HG03064 (cell line): ENCODE data around the gene BMPER.

Experiments
- ATAC-seq: cut with Tn5 transposase; IDR thresholded peaks from one replicate; pipeline ENCODE4 v1.9.1; 2021; ENCODE audit warnings: low read depth; ENCODE audit not compliant: unreplicated experiment

BMPER gene

DNA sequence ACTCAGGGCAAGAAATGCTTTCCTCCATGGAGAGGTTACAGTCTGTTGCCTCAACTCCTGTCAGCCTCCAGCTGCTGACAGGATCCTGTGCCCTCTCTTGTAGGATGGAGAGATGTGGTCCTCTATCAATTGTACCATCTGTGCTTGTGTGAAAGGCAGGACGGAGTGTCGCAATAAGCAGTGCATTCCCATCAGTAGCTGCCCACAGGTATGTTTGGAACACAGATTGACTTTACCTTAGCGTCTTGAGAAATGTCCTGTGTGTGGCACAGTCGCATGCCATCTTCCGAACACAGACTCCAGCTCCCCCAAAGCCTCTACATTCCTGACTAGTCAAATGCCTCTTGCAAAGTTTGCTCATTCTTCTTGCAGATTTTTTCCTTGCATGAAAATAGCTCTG is 152.6 kb downstream of the BMPER start:
- ATAC-seq: no peak

DNA sequence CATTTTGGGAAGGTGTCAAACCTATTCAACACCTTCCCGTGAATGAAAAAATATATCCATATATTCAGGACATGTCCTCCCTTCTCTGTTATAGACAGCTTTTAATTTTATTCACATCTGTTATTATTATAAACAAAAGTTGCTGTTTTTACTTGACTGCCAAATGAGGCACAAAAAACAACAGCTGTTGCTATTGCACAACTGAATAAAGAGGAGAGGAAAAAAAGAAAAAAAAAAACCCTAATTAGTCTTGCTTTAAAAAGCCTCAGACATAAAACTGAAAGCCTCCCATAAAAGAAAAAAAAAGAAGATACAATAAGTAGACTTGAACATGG is 153.4 kb downstream of the BMPER start:
- ATAC-seq: no peak

DNA sequence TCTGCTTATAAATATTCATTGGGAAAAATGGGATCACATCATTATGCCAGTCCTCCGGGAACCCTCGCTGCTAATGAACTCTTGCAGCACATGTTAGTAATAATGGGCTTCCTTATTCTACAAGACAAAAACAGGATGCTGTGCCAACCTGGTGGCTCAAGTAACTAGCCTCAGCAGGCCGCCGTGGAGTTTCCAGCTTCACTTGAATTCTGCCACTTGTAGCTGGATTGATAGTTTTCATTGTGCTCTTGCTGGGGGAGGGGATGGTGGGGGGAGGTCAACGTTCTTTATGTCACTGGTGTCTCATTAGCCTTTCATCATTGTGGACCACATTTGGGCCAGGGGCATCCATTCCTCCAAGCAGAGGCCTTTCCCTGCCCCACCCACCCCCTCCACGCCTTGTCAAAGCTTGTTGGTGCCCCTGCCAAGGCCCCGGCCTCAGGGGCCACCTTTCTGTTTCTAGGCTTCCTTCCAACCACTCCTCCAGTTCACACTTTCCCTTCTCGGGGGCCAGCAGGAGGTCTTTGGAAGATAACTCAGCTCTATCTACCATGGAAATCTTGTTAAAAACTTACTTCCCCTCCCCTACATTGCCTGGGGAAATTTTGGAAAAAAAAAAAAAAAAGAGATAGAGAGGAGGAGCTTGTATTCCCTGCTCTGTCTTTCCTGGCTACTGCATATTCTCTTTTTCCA is 153.9 kb downstream of the BMPER start:
- ATAC-seq: no peak

DNA sequence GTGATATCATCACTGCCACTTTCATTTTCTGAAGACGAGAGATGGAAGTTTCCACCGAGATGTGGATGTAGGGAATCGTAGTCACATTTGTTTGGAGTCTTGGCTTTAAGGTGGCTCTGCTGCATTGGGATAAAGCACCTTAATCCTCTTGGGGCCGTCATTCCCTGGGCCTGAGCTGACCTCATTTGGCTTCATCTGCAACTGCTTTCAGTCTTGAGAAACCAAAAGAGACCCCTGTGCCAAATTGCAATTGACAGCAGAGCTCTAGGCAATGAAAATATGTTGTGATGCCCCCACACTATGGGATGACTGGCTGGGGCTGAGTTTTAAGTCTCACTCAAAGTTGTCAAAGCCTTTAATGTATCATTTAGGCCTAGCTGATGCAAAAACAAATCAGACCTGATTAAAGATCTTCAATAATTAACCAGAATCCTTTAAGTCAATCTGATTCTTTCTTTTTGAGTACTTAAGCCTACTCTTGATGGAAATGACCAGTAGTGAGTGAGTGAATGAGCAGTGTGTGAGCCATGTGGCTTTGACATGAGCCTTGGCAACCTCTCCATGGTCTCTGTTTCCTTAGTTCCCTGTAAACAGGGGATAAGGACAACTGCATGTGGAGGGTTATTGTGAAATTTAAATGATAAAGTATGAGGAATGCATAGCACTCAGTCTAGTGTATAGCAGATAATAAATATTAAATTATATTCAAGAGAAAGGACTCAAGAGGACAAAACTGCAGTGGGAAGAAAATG is 155.0 kb downstream of the BMPER start:
- no peak for ATAC-seq

DNA sequence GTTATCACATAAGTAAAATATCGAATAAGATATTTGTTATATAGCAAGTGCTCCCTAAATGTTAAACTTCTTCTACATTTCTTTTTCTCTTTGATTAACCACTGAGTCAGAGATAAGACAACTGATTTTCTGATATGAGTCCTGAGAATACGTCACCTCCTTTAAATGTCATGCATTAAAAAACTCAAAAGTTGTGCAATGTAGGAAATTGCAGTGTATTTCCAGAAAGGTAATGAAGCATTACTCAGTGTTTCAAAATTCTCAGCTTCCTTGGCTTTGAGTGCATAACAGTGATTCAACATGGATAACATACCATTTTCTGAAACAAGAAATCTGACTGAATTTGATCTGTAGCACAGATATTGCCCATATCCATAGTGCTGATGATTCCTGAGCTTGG is 155.8 kb downstream of the BMPER start:
- ATAC-seq: no peak

DNA sequence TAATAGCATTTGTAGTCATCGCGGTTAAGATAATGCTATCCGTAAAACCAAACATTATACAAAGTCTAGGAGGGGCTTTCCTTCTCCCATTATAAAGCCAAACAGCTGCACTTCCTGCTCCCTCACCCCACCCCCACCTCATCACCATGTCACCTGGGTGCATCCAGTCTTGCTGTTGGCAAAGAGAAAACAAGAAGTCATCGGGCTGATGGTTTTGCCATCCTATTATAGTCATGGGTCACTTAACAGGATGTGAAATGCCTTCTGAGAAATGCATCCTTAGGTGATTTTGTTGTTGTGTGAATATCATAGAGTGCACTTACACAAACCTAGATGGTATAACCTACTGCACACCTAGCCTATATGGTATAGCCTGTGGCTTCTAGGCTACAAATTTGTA is 157.0 kb downstream of the BMPER start:
- no peak for ATAC-seq

DNA sequence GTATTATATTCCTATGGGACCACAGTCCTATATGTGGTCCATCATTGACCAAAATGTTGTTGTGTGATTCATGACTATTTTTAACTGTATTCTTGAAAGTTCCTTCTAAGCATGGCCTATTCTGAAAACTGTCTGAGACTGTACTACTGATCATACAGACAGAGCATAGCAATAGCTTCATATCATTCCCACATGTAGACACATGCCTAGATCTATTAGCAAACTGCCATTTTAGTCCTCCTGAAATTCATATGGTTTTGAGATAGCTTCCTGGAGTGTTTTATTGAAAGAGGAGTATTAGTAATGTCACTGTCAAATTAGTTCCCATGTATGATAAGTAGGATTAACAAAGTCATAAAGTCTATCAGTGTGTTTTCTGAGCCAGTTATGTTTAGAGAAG is 157.5 kb downstream of the BMPER start:
- no peak for ATAC-seq

DNA sequence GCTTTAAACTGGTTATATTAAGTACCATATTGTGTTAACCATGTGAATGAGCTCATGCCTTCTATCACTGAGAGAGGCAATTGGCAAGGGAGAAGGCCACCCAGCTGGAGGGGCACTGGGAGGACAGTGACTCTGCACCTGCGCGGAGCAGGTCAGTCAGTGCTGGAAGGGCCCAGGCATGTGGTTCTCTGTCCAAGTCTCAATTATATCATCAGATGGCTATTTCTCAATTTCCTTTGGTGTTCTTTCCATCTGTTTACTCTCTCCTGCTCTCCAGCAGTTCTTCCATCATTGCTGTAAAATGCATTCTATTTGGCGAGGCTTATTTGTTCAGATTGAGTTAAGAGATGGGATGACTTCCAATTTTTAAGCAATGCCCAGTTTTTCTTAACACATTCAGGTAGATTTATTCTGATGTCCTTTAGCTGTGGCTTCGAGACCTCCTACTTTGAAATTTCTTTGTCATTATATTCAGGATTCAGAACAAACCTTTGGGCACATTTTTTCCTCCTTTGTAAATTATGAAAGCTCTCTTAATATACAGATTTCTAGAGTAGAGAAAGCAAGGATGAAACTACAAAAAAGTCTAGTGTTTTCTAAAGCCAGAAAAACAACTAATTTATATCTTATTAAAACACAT is 159.3 kb downstream of the BMPER start:
- ATAC-seq: no peak

DNA sequence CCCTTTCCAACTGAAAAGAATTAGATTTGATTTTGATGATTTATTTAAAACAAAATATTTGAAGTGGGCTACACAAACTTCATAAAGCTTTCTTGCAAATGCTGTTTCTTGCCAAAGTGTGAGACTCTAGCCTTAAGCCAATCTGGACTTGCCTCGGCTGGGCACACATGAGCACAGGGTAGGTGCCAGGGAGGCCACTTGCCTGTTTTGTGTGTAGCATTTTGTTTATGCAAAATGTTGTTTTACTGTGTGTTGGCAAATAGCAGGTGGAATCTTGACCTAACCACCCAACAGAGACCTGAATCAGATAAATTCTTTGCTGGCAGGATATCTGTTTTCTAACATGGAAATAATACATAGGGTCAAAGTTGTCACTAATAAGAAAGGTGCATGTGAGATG is 161.1 kb downstream of the BMPER start:
- ATAC-seq: no peak

DNA sequence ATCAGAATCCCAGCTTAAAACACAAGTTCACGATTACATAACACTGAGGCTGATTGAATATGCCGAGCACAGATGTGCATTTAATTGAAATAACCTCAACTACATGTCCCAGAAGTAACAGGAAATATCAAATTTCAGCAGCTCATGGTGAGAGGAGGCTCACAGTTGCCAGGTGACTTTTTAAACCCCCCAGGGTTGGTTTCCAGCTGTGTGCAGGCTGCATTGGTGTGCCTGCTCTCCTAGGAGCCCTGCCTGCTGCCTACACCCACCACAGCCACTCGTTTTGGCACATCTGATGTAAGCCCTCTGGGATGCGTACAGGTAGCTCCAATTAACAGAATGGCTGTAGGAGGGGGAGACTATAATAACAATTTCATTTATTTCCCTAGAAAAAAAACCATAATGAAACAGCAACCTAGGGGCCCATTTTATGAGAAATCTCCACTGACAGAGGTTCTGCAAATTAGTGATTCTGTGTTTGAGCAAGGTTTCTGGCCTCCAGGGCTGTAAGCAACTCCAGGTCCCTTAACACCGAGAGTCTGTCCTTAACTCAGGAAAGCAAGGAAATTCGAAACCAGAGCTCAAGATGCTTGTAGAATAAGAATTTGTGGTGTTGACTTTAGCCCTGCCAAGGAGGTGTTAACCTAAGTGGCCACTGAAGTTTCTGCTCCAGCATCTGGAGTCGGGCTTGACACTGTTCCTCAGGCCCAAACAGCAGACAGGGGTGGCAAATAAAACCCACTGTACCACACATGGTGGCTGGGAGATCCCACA is 161.9 kb downstream of the BMPER start:
- no peak for ATAC-seq

DNA sequence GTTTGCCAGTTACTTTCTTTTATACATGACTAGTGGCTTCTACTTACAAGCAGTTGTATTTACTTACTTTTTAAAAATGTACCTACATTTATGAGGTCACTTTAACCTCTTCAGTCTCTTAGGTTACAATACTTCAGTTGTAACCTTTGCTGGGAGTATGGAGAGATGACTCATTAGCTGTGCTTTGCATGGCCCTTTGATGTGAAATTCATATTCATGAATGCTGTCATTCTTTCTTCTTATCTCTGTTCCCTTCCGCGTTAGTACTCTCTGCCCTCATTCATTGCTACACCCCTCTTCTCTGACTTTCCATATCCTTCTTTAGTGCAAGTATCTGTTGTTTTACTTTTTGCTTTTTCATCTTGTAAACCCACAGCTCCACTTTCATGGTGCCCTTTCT is 164.3 kb downstream of the BMPER start:
- ATAC-seq: no peak

DNA sequence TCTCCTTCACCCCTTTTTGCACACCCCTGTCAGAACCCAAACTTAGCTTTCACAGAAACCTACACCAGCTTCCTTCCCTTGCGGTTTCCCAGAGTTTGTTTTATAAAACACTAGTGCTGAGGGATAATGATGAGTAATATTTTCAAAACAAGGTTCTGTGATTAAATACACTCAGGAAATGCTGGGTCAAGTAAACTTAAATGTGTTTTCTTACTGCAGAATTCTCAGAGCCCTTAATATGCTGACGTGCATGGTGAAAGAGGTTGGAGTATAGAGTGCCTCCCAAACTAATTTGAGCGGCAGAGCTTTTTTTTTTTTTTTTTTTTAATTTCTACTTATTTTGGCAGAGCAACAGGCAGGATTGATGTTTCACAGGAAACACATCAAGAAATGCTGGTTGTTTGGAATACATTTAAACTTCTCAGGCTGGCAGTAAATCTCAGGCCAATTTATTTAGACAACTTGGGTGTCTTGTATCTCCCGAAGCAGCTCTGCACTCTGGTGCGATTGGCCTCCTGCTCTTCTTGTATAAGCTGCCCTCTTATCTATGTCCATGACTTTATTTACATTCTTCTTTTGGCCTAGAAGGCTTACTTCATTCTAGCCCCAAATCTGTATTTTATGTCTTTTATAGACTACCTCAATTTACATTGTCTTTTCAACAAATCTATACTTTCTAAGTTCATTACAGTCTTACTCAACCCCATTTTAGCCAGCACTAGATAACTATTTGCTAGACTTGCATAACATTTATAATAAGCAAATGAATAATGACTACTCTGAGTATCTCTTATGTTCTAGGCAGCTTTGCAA is 165.4 kb downstream of the BMPER start:
- no peak for ATAC-seq

DNA sequence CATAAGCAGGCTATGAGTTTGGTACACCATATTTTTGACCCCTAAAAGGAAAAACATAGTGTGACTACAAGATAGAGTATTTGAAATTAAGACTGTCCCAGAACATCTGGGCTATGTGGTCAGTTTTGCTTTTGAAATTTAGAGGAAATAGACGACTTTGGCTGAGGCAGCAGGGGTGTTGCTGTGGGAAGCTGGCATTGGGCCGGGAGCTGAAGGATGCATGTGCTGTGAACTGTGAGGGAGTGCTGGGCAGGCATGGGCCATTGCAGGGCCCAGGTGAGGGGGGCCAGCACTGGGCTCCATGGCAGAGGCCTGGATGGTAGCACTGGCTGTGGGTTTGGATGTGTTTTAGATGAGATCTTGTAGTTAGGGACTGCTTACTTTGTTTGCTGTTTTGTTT is 168.3 kb downstream of the BMPER start:
- no peak for ATAC-seq

DNA sequence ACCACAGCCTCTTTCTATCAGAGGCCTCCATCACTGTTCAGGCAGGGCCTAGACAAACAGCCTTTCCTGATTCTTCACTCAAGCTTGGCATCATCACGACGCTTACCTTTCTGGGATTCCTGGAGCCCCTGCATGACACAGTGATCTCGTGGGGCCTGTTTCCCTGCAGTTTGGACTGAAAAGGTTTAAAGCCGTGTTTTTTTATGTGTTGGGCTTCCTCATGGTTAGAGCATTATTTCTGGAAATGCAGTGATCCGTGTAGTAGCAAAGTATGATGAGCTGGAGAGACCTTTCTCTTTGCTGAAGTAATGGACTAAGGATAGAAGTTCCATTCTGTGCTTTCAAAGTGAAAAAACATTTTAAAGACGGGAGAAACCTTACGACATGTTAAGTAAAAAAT is 169.1 kb downstream of the BMPER start:
- no peak for ATAC-seq

DNA sequence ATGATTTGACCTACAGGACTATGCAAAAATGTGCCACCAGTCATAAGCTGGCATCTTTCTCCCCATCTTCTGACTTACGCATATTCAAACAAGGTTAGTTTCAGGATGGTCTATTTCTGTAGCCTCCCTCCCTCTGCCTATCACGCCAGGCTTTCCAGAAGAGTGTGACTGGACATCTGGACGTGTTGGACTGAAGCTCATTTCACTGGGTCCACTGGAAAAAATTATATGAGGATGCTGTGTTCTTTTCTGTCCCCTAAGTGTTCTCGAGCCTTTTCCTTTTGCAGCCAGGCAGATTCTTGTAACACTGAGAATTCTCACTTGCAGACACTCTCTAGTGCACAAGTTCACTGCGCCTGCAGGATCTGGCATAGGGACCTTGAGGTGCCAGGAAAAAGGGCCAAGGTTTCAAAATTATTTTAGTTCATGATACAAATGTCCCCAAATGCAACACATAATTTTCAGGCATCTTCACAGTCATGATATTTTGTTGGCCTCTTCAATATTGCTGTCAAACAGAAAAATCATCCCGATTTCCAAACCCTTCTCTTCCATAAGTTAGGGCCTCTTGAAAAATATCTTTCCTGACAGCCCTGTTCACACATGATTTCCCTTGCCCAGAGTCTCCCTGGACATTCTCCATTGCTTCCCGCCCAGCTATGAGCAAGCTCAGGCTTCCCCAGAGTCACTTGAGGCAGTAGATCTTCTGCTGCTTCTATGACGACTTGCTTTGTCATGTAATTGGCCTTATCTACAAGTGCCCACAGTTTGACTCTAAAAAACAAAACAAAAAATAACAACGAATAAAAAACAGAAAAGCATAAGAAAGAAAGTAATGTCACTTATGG is 170.4 kb downstream of the BMPER start:
- ATAC-seq: no peak

DNA sequence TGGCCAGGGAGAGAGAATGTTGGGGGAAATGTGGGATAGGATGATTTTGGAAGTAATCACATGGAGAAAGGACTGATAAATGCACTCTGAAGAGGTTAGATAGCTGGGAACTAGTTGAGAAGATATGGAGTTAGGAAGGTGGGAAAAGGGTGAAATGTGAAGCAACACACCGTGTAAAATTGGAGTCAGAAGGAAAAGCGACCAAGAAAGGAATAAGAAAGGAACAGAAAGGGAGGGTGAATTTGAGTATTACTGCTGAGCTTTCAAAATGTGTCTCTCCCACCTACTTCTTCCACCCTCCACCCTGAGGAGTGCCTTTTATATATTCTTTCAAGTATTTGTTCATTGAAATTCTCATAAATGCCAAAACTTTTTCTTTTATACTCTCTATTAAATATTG is 171.8 kb downstream of the BMPER start:
- ATAC-seq: no peak

DNA sequence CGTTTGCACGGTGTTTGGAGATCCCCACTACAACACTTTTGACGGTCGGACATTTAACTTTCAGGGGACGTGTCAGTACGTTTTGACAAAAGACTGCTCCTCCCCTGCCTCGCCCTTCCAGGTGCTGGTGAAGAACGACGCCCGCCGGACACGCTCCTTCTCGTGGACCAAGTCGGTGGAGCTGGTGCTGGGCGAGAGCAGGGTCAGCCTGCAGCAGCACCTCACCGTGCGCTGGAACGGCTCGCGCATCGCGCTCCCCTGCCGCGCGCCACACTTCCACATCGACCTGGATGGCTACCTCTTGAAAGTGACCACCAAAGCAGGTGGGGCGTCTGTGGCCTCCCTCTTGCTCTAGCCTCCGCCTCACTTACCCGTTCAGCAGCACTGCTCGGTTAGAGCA is 173.5 kb downstream of the BMPER start:
- ATAC-seq: no peak

DNA sequence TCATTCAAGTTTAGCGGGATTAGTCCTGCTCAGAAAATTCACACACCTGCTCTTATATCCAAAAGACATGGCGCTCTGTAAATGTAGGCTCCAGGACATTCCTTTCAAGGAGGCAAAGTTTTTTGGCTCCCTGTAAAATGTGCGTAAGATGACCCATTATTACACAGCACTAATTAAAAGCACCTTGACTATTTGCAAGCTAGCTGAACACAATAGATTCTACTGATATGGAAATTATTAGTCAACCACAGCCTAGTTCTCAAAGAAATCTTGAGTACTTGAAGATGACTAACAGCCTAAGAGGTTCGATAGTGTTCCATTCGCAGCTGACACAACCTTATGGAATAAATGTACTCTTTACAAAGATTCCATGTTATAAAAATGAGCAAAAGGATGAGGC is 175.2 kb downstream of the BMPER start:
- no peak for ATAC-seq

DNA sequence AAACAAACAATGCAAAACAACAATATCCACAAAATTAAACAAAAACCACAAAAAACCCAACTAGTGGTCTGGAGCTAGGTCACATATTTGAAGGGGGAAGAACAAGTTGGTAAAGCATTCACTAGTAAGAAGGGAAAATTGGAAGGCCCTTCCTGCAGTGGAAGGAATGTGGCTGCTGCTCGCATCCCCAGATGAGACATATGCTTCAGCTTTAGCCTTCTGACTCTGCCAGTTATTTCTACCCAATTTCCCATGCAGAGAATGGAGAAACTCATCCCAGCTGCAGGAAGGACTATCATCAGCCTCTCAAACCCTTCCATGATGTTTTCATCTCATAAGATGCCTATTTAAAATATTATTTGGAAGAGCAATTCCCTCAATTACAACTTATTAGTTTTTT is 176.6 kb downstream of the BMPER start:
- no peak for ATAC-seq

DNA sequence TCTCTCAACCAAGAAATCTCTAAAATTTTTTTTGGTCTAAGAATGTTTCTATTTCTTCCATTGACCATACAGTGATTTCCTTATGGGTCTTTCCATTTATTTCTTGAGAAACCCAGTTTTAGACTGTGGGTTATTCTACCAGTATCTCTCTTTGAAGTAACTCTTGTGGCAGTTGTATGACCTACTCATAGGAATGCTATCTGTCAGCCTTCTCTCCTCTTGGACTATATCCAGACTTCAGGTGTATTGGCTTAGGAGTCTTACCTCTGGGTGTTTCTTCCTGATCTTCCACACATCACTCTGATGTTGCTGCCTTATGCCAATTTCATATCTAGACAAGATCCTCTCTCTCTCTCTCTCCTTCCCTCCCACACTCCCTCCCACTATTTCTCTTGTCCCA is 178.1 kb downstream of the BMPER start:
- ATAC-seq: no peak
